Testis (tissue), 2 donors: ENCODE measurements around the gene POLR1A.

Experiments used
- POLR2A ChIP-seq: fragments of 450-650 bp; IDR thresholded peaks from one replicate; pipeline ENCODE4 v1.6.1; 2017; ENCODE audit warnings: antibody characterized with exemption, mild to moderate bottlenecking, moderate library complexity
- TF ChIP-seq, protein P1 (sequence below), 3 experiments: fragments of 450-650 bp in 2 of 3; fragments of 200-600 bp in 1 of 3; sonication (generic) in 1 of 3; IDR thresholded peaks; one replicate each; pipeline ENCODE4 v1.5.1; 2016 to 2019; ENCODE audit warnings: antibody characterized with exemption in 3 of 3, mild to moderate bottlenecking in 2 of 3, moderate library complexity in 1 of 3

DNA sequence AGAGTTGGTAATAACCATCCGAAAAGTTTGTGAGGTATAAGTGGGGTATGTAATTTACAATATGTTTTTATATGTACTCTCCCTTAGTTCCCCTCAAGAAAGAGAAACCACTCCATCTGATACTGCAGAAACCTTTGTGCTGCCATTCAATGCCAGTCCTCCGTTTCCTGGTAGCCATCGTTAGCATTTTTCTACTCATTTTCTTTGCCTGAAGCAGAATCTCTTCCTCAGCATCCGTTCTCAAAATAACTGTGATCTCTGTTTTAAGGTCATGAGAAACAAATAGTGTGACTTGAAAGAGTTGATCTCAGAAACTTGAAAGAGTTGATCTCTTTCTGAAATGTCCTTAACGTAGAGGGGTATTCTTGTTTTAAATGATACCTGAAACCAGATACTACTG, 1.3 kb upstream of the POLR1A start:
- TF ChIP-seq, protein P1, sequence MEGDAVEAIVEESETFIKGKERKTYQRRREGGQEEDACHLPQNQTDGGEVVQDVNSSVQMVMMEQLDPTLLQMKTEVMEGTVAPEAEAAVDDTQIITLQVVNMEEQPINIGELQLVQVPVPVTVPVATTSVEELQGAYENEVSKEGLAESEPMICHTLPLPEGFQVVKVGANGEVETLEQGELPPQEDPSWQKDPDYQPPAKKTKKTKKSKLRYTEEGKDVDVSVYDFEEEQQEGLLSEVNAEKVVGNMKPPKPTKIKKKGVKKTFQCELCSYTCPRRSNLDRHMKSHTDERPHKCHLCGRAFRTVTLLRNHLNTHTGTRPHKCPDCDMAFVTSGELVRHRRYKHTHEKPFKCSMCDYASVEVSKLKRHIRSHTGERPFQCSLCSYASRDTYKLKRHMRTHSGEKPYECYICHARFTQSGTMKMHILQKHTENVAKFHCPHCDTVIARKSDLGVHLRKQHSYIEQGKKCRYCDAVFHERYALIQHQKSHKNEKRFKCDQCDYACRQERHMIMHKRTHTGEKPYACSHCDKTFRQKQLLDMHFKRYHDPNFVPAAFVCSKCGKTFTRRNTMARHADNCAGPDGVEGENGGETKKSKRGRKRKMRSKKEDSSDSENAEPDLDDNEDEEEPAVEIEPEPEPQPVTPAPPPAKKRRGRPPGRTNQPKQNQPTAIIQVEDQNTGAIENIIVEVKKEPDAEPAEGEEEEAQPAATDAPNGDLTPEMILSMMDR (IDR thresholded peaks at IDR 0.05), result no peak
- no peak for TF ChIP-seq POLR2A
